GM23338 (cell line): ENCODE measurements around the gene UNK. TPM values are rescaled to one million over a fixed set of nuclear protein-coding genes. Genes with fewer than 3 reads are reported as not detected.

ENCODE experiments used
- ATAC-seq: fragments of 200-7000 bp; cut with Tn5 transposase; 3 replicates; pipeline ENCODE4 v1.9.1; 2020
- DNase-seq: peaks from one replicate; pipeline ENCODE4 v3.0.0-alpha.2; 2015; ENCODE audit warnings: low spot score
- H2AFZ ChIP-seq: fragments of 200-600 bp; sonication (generic); 2 replicates; pipeline ENCODE4 v1.8.0; 2016; ENCODE audit warnings: antibody characterized with exemption, mild to moderate bottlenecking, moderate library complexity
- H3F3A ChIP-seq: fragments of 200-600 bp; sonication (generic); replicated peaks from 2 replicates; pipeline ENCODE4 v1.8.0; 2017; ENCODE audit warnings: antibody characterized with exemption, mixed run types, low read depth
- H3K27ac ChIP-seq: fragments of 200-600 bp; sonication (generic); 2 replicates; pipeline ENCODE4 v1.6.1; 2016; ENCODE audit warnings: low read depth
- H3K27me3 ChIP-seq: fragments of 200-600 bp; sonication (generic); 2 replicates; pipeline ENCODE4 v1.8.0; 2016; ENCODE audit warnings: mild to moderate bottlenecking, mixed run types, moderate library complexity; ENCODE audit not compliant: insufficient read depth
- H3K36me3 ChIP-seq: fragments of 200-600 bp; sonication (generic); 2 replicates; pipeline ENCODE4 v1.8.0; 2016; ENCODE audit warnings: mild to moderate bottlenecking; ENCODE audit not compliant: insufficient read depth
- H3K4me1 ChIP-seq: fragments of 200-600 bp; sonication (generic); 2 replicates; pipeline ENCODE4 v1.8.0; 2016; ENCODE audit warnings: mild to moderate bottlenecking, moderate library complexity; ENCODE audit not compliant: insufficient read depth
- H3K4me2 ChIP-seq: fragments of 200-600 bp; sonication (generic); 2 replicates; pipeline ENCODE4 v1.7.1; 2017; ENCODE audit warnings: mixed run types
- H3K4me3 ChIP-seq: fragments of 200-600 bp; sonication (generic); 2 replicates; pipeline ENCODE4 v1.6.1; 2016; ENCODE audit warnings: mixed run types
- H3K79me2 ChIP-seq: fragments of 200-600 bp; sonication (generic); replicated peaks from 2 replicates; pipeline ENCODE4 v1.8.0; 2017; ENCODE audit warnings: mild to moderate bottlenecking; ENCODE audit not compliant: insufficient read depth
- H3K9me2 ChIP-seq: fragments of 200-600 bp; sonication (generic); 2 replicates; pipeline ENCODE4 v1.8.0; 2017; ENCODE audit not compliant: insufficient read depth
- H4K20me1 ChIP-seq: fragments of 200-600 bp; sonication (generic); replicated peaks from 2 replicates; pipeline ENCODE4 v1.8.0; 2017; ENCODE audit warnings: mild to moderate bottlenecking; ENCODE audit not compliant: insufficient read depth
- H3K27ac Mint-ChIP-seq: 2 replicates; pipeline ENCODE4 v1.8.0; 2020; ENCODE audit warnings: inconsistent platforms, mild to moderate bottlenecking, moderate library complexity, mixed read lengths
- H3K27me3 Mint-ChIP-seq: 3 replicates; pipeline ENCODE4 v1.8.0; 2022; ENCODE audit warnings: low read depth, mild to moderate bottlenecking, moderate library complexity, mixed read lengths, inconsistent platforms; ENCODE audit not compliant: insufficient read depth, poor library complexity
- H3K36me3 Mint-ChIP-seq: 3 replicates; pipeline ENCODE4 v1.8.0; 2021; ENCODE audit warnings: low read depth, mild to moderate bottlenecking, inconsistent platforms, moderate library complexity, mixed read lengths
- H3K4me1 Mint-ChIP-seq: 3 replicates; pipeline ENCODE4 v1.8.0; 2020; ENCODE audit warnings: mild to moderate bottlenecking, inconsistent platforms, mixed read lengths
- H3K4me3 Mint-ChIP-seq: 3 replicates; pipeline ENCODE4 v1.8.0; 2021; ENCODE audit warnings: moderate library complexity, mild to moderate bottlenecking, inconsistent platforms, mixed read lengths
- H3K9me3 Mint-ChIP-seq: 3 replicates; pipeline ENCODE4 v1.8.0; 2020; ENCODE audit warnings: moderate library complexity, mild to moderate bottlenecking, inconsistent platforms, mixed read lengths
- CTCF ChIP-seq, 2 experiments: fragments of 200-600 bp in 1 of 2; sonication (generic) in 1 of 2; conservative IDR thresholded peaks; 2 replicates each; pipeline versions ENCODE4 v1.5.1 to v1.6.1; 2016 to 2017; ENCODE audit warnings: antibody characterized with exemption in 2 of 2, low read depth in 2 of 2, mild to moderate bottlenecking in 2 of 2, moderate library complexity in 1 of 2
- EZH2 ChIP-seq: fragments of 200-600 bp; sonication (generic); IDR thresholded peaks from one replicate; pipeline ENCODE4 v1.8.0; 2017; ENCODE audit warnings: antibody characterized with exemption, mild to moderate bottlenecking, low read depth; ENCODE audit not compliant: unreplicated experiment
- EZH2phosphoT487 ChIP-seq: fragments of 200-600 bp; sonication (generic); IDR thresholded peaks from one replicate; pipeline ENCODE4 v1.8.1; 2018; ENCODE audit warnings: antibody characterized with exemption; ENCODE audit not compliant: unreplicated experiment
- JUNB ChIP-seq: IDR thresholded peaks from one replicate; pipeline ENCODE4 v1.6.1; 2016; ENCODE audit warnings: antibody characterized with exemption; ENCODE audit not compliant: unreplicated experiment
- NANOG ChIP-seq: IDR thresholded peaks from 2 replicates; pipeline ENCODE4 v1.6.1; 2016; ENCODE audit warnings: antibody characterized with exemption, borderline replicate concordance
- STAT1 ChIP-seq: IDR thresholded peaks from one replicate; pipeline ENCODE4 v1.6.1; 2016; ENCODE audit warnings: antibody characterized with exemption; ENCODE audit not compliant: unreplicated experiment
- ZNF114 ChIP-seq: fragments of 250-450 bp; sonication (Bioruptor Pico); IDR thresholded peaks from 2 replicates; pipeline ENCODE4 v1.5.0; 2020; ENCODE audit warnings: mild to moderate bottlenecking, moderate library complexity
- ZNF462 ChIP-seq: fragments of 250-450 bp; sonication (Bioruptor Pico); IDR thresholded peaks from 2 replicates; pipeline ENCODE4 v1.5.0; 2020; ENCODE audit warnings: mild to moderate bottlenecking, moderate library complexity
- polyA plus RNA-seq: library from polyadenylated mRNA; unstranded; fragments of >200 nt; fragmentation: Nextera tagmentation; extraction: Ambion mirVana; gene quantifications from 2 replicates; pipeline ENCODE4 v1.2.1, GENCODE V29; 2016
- total RNA-seq: library from RNA; depleted of rRNA; stranded (reverse); fragments of >200 nt; shearing (Covaris generic); gene quantifications from 2 replicates; pipeline ENCODE4 v1.2.3, GENCODE V29; 2014
- TF ChIP-seq, protein P1 (sequence below): IDR thresholded peaks from one replicate; pipeline ENCODE4 v1.6.1; 2018; ENCODE audit warnings: antibody characterized with exemption; ENCODE audit not compliant: unreplicated experiment
- TF ChIP-seq, protein P2 (sequence below): IDR thresholded peaks from 2 replicates; pipeline ENCODE4 v1.6.1; 2016; ENCODE audit warnings: antibody characterized with exemption

Gene UNK
- total and polyA plus RNA-seq, 2 experiments from 2014 or later = 21.8 to 65.2 TPM

- TF ChIP-seq, protein P1, sequence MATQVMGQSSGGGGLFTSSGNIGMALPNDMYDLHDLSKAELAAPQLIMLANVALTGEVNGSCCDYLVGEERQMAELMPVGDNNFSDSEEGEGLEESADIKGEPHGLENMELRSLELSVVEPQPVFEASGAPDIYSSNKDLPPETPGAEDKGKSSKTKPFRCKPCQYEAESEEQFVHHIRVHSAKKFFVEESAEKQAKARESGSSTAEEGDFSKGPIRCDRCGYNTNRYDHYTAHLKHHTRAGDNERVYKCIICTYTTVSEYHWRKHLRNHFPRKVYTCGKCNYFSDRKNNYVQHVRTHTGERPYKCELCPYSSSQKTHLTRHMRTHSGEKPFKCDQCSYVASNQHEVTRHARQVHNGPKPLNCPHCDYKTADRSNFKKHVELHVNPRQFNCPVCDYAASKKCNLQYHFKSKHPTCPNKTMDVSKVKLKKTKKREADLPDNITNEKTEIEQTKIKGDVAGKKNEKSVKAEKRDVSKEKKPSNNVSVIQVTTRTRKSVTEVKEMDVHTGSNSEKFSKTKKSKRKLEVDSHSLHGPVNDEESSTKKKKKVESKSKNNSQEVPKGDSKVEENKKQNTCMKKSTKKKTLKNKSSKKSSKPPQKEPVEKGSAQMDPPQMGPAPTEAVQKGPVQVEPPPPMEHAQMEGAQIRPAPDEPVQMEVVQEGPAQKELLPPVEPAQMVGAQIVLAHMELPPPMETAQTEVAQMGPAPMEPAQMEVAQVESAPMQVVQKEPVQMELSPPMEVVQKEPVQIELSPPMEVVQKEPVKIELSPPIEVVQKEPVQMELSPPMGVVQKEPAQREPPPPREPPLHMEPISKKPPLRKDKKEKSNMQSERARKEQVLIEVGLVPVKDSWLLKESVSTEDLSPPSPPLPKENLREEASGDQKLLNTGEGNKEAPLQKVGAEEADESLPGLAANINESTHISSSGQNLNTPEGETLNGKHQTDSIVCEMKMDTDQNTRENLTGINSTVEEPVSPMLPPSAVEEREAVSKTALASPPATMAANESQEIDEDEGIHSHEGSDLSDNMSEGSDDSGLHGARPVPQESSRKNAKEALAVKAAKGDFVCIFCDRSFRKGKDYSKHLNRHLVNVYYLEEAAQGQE = no peak
Measured at GRCh38 chr17:75872434-75873351, 88.1 kb downstream of the UNK start (continued).

DNA sequence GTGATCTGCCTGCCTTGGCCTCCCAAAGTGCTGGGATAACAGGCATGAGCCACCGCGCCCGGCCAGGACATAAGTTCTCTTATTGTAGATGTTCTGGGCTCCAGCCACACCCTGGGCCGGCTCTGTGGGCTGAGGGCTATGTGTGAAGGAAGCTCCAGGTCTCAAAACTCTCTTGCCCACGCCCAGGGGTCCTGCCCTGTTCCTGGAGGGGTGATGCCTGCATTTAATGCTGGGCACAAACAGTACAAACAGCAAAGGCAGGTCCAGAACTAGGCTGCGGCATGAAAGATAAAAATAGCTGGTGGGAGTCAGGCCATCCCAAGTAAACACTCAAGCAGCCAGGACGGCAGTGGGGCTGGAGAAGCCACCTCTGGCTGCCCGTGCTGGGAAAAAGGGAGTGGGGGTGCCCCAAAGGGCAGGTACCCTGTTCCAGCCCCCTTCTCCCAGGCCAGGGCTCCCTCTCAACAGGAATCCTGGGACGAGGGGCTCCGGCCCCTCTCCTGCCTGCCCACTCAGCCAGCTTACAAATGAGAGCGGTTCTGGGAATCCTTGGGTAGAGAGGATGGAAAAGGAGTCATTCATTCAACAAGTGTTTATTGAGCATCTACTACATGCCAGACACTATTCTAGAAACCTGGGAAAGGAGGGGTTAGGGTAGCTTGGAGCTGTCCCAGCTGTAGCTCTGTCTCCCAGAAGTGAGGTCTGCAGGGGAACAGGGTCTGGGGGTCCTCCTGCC lies 89.1 kb downstream of the UNK start:
- H2AFZ ChIP-seq = no peak overlapping the region
- H3K9me2 ChIP-seq = no peaks in the 10 kb centered on the region
- Mint-ChIP-seq H3K4me1 (peaks cover 27% of the 10 kb centered on the region), H3K4me3 (no peak overlapping the region), H3K27me3 (peaks cover 32% of the 10 kb centered on the region), H3K27ac (no peak overlapping the region), H3K36me3 (no peaks in the 10 kb centered on the region; the same call in 2 of the 3 replicates), H3K9me3 (no peaks in the 10 kb centered on the region)
- H3F3A ChIP-seq = peaks cover 17% of the 10 kb centered on the region
- no peak for DNase-seq
- no peak for ATAC-seq
- H3K4me2 ChIP-seq = no peak overlapping the region
- H3K4me3 ChIP-seq = no peak overlapping the region
- no peaks in the 10 kb centered on the region for H3K36me3 ChIP-seq
- peaks cover 16% of the 10 kb centered on the region; the same call in 1 of the 2 replicates for H3K4me1 ChIP-seq
- no peaks in the 10 kb centered on the region for H4K20me1 ChIP-seq
- peaks cover 27% of the 10 kb centered on the region for H3K27me3 ChIP-seq
- H3K79me2 ChIP-seq = no peaks in the 10 kb centered on the region
- H3K27ac ChIP-seq = no peak overlapping the region
- no peak for TF ChIP-seq ZNF114 (CRISPR knock-in tag)
- no peak for TF ChIP-seq CTCF (conservative IDR thresholded peaks at IDR 0.05; ENCODE audit: low read depth in 2 of 2)
- TF ChIP-seq EZH2phosphoT487 = no peak
- TF ChIP-seq, protein P2, sequence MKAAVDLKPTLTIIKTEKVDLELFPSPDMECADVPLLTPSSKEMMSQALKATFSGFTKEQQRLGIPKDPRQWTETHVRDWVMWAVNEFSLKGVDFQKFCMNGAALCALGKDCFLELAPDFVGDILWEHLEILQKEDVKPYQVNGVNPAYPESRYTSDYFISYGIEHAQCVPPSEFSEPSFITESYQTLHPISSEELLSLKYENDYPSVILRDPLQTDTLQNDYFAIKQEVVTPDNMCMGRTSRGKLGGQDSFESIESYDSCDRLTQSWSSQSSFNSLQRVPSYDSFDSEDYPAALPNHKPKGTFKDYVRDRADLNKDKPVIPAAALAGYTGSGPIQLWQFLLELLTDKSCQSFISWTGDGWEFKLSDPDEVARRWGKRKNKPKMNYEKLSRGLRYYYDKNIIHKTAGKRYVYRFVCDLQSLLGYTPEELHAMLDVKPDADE = no peak
- TF ChIP-seq NANOG = no peak
- no peak for TF ChIP-seq STAT1
- no peak for TF ChIP-seq EZH2
- no peak for TF ChIP-seq JUNB
- no peak for TF ChIP-seq ZNF462
